HG03469 (cell line): ENCODE data around the gene CSRNP2.
"Not testable (repeated sequence)": the region's sequence is repeated elsewhere in the genome, so short reads cannot be mapped to it uniquely, and the experiment has no call there.

ENCODE experiments used
- ATAC-seq: cut with Tn5 transposase; IDR thresholded peaks from one replicate; pipeline ENCODE4 v1.9.1; 2021; ENCODE audit warnings: mild to moderate bottlenecking, moderate library complexity, moderate number of reproducible peaks; ENCODE audit not compliant: unreplicated experiment

CSRNP2 gene

GRCh38 chr12:51028813-51029150 lies 54.6 kb downstream of the CSRNP2 start:
- no peak for ATAC-seq

- no peak for ATAC-seq
Observed at GRCh38 chr12:51028126-51028812, 55.1 kb downstream of the CSRNP2 start.

DNA sequence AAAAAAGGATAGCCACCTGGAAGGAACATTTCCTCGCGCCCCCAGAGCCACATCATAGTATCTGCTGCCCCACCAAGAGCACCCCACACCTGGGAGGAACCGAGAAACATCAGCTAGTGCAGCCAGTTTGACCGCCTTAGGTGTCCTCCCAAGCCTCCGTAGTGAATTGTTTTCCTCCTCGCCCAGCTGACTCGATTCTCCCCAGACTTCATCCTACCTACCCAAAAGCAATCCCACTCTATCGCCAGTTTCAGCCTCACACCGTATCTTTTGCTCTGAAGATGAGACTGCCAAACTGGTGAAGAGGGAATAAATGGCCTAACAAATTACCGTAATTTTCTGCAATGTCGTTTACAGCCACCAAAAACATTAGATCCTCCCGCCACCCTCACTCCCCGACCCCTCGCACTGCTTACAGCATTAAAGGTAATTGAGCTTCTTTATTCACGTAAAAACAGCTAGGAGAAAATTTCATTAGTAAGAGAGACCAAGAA lies 56.0 kb downstream of the CSRNP2 start:
- ATAC-seq = no peak

- peak; percentile 74 for ATAC-seq
Observed at GRCh38 chr12:51025836-51026638, 57.4 kb downstream of the CSRNP2 start, which contains the start of gene SLC11A2. Gene SLC11A2 (minus strand): TSS chr12:51026384. CDS start chr12:51010728, 15,656 bp downstream.

DNA sequence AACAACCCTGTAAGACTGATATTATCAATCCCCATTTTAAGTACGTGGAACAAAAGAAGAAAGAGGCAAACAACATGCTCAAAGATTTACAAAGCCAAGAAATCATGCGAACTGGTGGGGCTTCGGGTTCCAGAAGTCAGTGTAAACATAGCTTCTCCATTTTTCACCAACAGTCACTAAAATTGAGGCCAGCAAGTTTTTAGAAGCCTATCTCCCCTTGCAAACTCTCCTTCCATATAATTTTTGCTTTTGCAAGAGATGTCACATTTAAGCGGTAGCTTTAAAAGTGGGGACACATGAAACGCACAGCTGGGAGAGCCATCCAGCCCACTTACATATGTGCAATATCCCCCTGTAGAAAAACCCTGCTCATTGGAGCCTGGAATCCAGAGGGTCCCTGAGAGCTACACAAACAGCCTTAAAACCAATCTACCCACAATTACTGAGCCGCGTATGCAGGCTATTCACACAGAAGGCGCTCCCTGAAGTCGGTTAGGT lies 58.0 kb downstream of the CSRNP2 start:
- no peak for ATAC-seq

- no peak for ATAC-seq
Observed at GRCh38 chr12:51023625-51024382, 59.6 kb downstream of the CSRNP2 start.

- no peak for ATAC-seq
Observed at GRCh38 chr12:51021694-51022093, 61.7 kb downstream of the CSRNP2 start.

DNA sequence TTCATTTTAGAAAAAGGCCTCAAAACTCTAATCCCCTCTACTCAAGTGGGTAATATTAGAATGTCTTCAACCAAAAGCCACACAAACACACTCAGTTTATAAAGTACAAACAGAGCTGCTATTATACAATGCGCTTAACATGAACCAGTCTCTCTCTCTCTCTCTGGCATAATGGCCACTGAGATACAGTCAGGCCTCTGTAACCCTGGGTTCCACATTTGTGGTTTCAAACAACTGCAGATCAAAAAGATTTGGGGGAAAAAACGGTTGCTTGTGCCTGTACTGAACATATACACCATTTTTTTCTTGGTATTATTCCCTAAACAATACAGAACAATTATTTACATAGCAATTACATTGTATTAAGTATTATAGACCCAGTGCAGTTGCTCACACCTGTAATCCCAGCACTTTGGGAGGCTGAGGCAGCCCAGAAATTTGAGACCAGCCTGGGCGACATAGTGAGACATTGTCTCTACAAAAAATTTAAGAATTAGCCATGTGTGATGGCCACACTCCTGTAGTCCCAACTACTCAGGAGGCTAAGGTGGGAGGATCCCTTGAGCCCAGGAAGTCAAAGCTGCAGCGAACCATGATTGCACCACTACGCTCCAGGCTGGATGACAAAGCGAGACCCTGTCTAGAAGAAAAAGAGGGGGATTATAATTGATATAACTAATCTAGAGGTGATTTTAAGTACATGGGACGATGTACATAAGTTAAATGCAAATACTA lies 62.8 kb downstream of the CSRNP2 start:
- ATAC-seq = no peak

DNA sequence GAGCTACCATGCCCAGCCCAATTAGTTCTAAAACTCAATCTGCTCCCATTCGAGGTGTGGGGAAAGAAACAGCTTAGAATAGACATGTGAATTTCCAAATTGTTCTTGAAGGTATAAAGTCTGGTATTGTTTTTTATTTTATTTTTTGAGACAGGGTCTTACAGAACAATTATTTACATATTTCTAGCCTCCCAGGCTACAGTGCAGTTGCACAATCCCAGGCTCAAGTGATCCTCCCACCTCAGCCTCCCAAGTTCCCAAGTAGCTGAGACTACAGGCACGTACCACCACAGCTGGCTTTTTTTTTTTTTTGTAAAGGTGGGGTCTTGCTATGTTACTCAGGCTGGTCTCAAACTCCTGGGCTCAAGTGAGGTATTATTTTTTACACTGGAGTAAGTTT lies 63.5 kb downstream of the CSRNP2 start:
- no peak for ATAC-seq

DNA sequence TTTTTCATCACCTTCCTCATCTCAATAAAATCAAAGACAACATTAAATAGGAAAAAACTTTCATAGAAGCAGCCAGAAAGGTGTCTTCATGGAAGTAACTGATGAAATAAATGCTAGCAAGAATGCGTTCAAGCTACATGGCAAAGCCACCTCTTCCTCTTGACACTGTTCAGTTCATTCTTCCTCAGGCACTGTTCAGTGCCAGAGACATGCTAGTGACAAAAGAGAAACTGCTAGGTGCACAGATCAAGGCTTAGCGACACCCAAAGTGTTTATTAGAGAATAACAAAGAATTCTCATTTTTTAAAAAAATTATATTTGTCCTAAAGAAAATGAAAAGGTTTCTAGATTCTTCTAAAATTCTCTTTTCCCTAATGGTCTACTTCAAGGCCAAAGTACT lies 64.4 kb downstream of the CSRNP2 start:
- no peak for ATAC-seq

- ATAC-seq = no peak
Observed at GRCh38 chr12:51017452-51017851, 65.9 kb downstream of the CSRNP2 start.

DNA sequence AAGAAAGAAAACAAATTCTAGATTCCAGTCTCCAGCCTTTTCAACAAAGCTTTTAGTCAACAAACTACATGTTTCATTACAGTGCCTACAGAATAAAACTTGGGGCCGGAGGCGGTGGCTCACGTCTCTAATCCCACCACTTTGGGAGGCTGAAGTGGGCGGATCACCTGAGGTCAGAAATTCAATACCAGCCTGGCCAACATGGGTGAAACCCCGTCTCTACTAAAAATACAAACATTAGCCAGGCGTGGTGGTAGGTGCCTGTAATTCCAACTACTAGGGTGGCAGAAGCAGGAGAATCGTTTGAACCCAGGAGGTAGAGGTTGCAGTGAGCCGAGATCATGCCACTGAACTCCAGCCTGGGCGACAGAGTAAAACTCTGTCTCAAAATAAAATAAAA lies 68.9 kb downstream of the CSRNP2 start:
- ATAC-seq = not testable (repeated sequence)

DNA sequence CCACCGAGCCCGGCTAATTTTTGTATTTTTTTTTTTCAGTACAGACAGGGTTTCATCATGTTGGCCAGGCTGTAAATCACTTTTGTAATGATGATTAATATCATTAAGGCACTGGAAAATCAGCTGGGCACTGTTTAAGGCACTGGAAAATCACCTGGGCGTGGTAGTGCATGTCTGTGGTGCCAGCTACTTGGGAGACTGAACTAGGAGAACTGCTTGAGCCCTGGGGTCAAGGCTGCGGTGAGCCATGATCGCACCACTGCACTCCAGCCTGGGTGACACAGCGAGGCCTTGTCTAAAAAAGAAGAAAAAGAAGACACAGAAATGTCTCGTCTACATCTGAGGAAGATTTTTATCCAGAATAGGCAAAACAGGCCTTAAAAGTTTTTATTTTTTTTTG lies 70.0 kb downstream of the CSRNP2 start:
- no peak for ATAC-seq

- ATAC-seq = no peak
Observed at GRCh38 chr12:51012570-51013236, 70.7 kb downstream of the CSRNP2 start.

DNA sequence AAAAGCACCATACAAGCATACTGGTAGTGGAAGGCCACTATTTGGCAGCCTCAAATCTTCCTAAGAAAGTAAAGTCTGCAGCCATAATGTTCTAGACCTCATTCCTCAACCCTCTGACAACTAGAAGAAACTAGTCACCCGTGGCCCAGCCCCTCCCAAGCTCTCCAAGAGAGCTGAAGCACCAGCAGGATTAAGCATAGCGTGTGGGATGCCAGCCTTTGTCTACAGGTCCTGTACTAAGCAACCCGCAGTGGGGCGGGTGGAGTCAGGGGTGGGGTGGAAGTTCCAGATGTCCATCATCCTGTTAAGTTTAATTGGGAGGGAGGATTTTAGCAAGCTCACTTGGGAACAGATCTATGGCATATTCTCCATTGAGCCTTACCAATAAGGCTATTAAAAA lies 71.4 kb downstream of the CSRNP2 start:
- ATAC-seq = no peak
